ENCODE results near the gene FAAP100. TPM values are rescaled to one million over a fixed set of nuclear protein-coding genes. Genes with fewer than 3 reads are reported as not detected.
A peak's percentile ranks its signal among the peaks of the same experiment; 100 is the strongest.

Gene FAAP100
- total and polyA plus RNA-seq, 2 donors (not counting 1 experiment from before 2014, with no cell fraction given), result 62.0 to 72.7 TPM

GRCh38 chr17:81512562-81513371, 39.4 kb downstream of the FAAP100 start, which contains the start of gene ACTG1:
ACTG1 (minus strand) TSS chr17:81512799; CDS start chr17:81512354, 445 bp downstream.
- POLR2A ChIA-PET, result interaction anchor here (0.6 to 4.8 kb wide), 10 partner anchors 24 to 321 kb away, joined by 3 to 33 read pairs (median 4); partner anchors contain the start of genes BAHCC1 and FAAP100
- peak within 1 kb of the TSS; percentile 96 for H3K27ac Mint-ChIP-seq
- ATAC-seq (ENCODE audit: low read depth) (peak; percentile 42), DNase-seq (peak; percentile 95)
- peak within 1 kb of the TSS; percentile 71 to 96 (median 86) for H3K4me3 ChIP-seq (ENCODE audit: control extremely low read depth in 1 of 5, extremely low read depth in 1 of 5, insufficient read depth in 1 of 5, low read depth in 2 of 5, low read length in 4 of 5)
- intact Hi-C loops (cut with micrococcal nuclease), result loop anchor here (1.0 to 10.0 kb wide), 7 partner anchors 29 to 1715 kb away; partner anchors contain the start of genes CBX8, FAAP100, SLC25A10 and SLC38A10
- TF ChIP-seq EZH2 (IDR thresholded peaks at IDR 0.05; ENCODE audit: borderline replicate concordance, insufficient read depth, low read depth, low read length, poor library complexity, severe bottlenecking) (no peak), CTCF (IDR thresholded peaks at IDR 0.05) (no peak)
- CTCF ChIA-PET, result interaction anchor here (0.7 to 2.1 kb wide), 8 partner anchors 10 to 221 kb away, joined by 3 to 8 read pairs (median 4); partner anchors contain the start of gene FAAP100
- no peaks in the 10 kb centered on the region for H3K9me3 Mint-ChIP-seq (ENCODE audit: insufficient read depth)
- H3K27me3 ChIP-seq (replicated peaks in 1 of 4; ENCODE audit: control extremely low read depth in 1 of 4, control insufficient read depth in 3 of 4, insufficient read depth in 4 of 4, low read length in 3 of 4), result no peaks in the 10 kb centered on the region
- peaks cover 44% of the 10 kb centered on the region for H4K20me1 ChIP-seq (ENCODE audit: control insufficient read depth, insufficient read depth, low read length, poor library complexity, severe bottlenecking)
- H3K4me2 ChIP-seq (replicated peaks; ENCODE audit: low read depth, low read length, poor library complexity, severe bottlenecking), result peak within 1 kb of the TSS; percentile 99
- H3K4me1 ChIP-seq (ENCODE audit: control insufficient read depth in 2 of 2, insufficient read depth in 2 of 2, low read length in 2 of 2), result peaks cover 46 to 69% of the 10 kb centered on the region in 2 donors
- H3K4me1 Mint-ChIP-seq, result peaks cover 67% of the 10 kb centered on the region
- peaks cover 66% of the 10 kb centered on the region for H3K79me2 ChIP-seq (ENCODE audit: control insufficient read depth, insufficient read depth, low read length)
- peaks cover 0 to 42% of the 10 kb centered on the region in 2 experiments for H3K36me3 ChIP-seq (replicated peaks in 1 of 2; ENCODE audit: control extremely low read depth in 1 of 2, control insufficient read depth in 1 of 2, extremely low read depth in 1 of 2, insufficient read depth in 2 of 2, low read length in 1 of 2)
- under 1% methylated on average over 111 of the region's 111 CpGs for WGBS (ENCODE audit: insufficient coverage)
- peak within 1 kb of the TSS; percentile 93 for H3K9ac ChIP-seq (ENCODE audit: low read length)
- peak within 1 kb of the TSS; percentile 74 for H2AFZ ChIP-seq (ENCODE audit: insufficient read depth, low read depth, low read length, poor library complexity, severe bottlenecking)
- H3K9me3 ChIP-seq (ENCODE audit: control extremely low read depth in 1 of 3, control insufficient read depth in 2 of 3, insufficient read depth in 1 of 3, low read length in 2 of 3), result no peaks in the 10 kb centered on the region
- peak within 1 kb of the TSS; percentile 89 to 97 for H3K27ac ChIP-seq (ENCODE audit: low read length in 2 of 2)
- H3K4me3 Mint-ChIP-seq, result peak within 1 kb of the TSS; percentile 97
- no peaks in the 10 kb centered on the region for H3K27me3 Mint-ChIP-seq

Measured in B cell (primary cell).